Testis (tissue), 3 donors: ENCODE measurements around the gene PROM2. TPM values are rescaled to one million over a fixed set of nuclear protein-coding genes. Genes with fewer than 3 reads are reported as not detected.

Experiments
- DNase-seq: peaks from one replicate; pipeline ENCODE4 v3.0.0-alpha.2; 2019
- H3K27ac ChIP-seq, 2 donors: fragments of 200-600 bp; sonication (generic); one replicate each; pipeline ENCODE4 v1.5.1; 2019
- H3K27me3 ChIP-seq: fragments of 200-600 bp; sonication (generic); one replicate; pipeline ENCODE4 v1.5.1; 2019
- H3K36me3 ChIP-seq: fragments of 200-600 bp; sonication (generic); one replicate; pipeline ENCODE4 v1.5.1; 2017; ENCODE audit warnings: low read depth; ENCODE audit errors: missing control alignments
- H3K4me1 ChIP-seq: fragments of 200-600 bp; sonication (generic); one replicate; pipeline ENCODE4 v1.5.1; 2019
- H3K4me3 ChIP-seq, 2 donors: fragments of 200-600 bp; sonication (generic); one replicate each; pipeline ENCODE4 v1.5.1; 2017 to 2019
- H3K9me3 ChIP-seq: fragments of 200-600 bp; sonication (generic); one replicate; pipeline ENCODE4 v1.5.1; 2017
- CTCF ChIP-seq, 3 experiments: fragments of 450-650 bp in 2 of 3; fragments of 200-600 bp in 1 of 3; sonication (generic) in 1 of 3; IDR thresholded peaks; one replicate each; pipeline ENCODE4 v1.5.1; 2016 to 2019; ENCODE audit warnings: antibody characterized with exemption in 3 of 3, mild to moderate bottlenecking in 2 of 3, moderate library complexity in 1 of 3
- POLR2A ChIP-seq: fragments of 450-650 bp; IDR thresholded peaks from one replicate; pipeline ENCODE4 v1.6.1; 2017; ENCODE audit warnings: antibody characterized with exemption, mild to moderate bottlenecking, moderate library complexity
- WGBS, 2 donors: methylation state at CpG; one replicate each; pipeline ENCODE4 v1.1.5; 2018; 5-methylcytosine and 5-hydroxymethylcytosine counted together
- intact Hi-C: fragments of 100-400 bp; cut with DNase I; formaldehyde crosslinking; loops from one replicate; pipeline ENCODE4 v1.15.1; 2023; ENCODE audit warnings: low total_unique reads
- polyA plus RNA-seq: library from polyadenylated mRNA; stranded (reverse); fragments of 350-450 nt; fragmentation: Illumina TruSeq; extraction: RNeasy Lipid Tissue Mini Kit (QIAGEN cat#74804); gene quantifications from one replicate; pipeline ENCODE4 v1.2.3, GENCODE V29; 2014; ENCODE audit warnings: low read depth, low replicate concordance; ENCODE audit not compliant: insufficient read depth
- total RNA-seq, 2 donors: library from RNA; depleted of rRNA; stranded (reverse); fragments of >200 nt; gene quantifications; one replicate each; pipeline ENCODE4 v1.2.3, GENCODE V29; 2016

The PROM2 gene
- total and polyA plus RNA-seq, 3 donors from 2014 or later, result 1.3 to 2.4 (median 2.1) TPM

- WGBS, 2 donors, result 91 to 100% methylated on average over 3 to 4 of the region's 4 CpGs
- Histone ChIP-seq H3K36me3 (no peaks in the 10 kb centered on the region), H3K27ac (no peak overlapping the region), H3K27me3 (no peaks in the 10 kb centered on the region), H3K9me3 (no peaks in the 10 kb centered on the region), H3K4me1 (no peaks in the 10 kb centered on the region), H3K4me3 (no peak overlapping the region)
- TF ChIP-seq POLR2A, result no peak
- no peak for TF ChIP-seq CTCF (IDR thresholded peaks at IDR 0.05)
- intact Hi-C loops, result no loop called here
- no peak for DNase-seq
Observed at GRCh38 chr2:95310651-95311050, 36.4 kb downstream of the PROM2 start.

GRCh38 chr2:95311815-95312542, 37.7 kb downstream of the PROM2 start:
- no peak overlapping the region for H3K4me3 ChIP-seq
- DNase-seq, result no peak
- TF ChIP-seq CTCF (IDR thresholded peaks at IDR 0.05), result no peak
- WGBS, 2 donors, result 82 to 86% methylated on average over 16 to 26 of the region's 26 CpGs
- no peaks in the 10 kb centered on the region for H3K4me1 ChIP-seq
- intact Hi-C loops, result no loop called here
- H3K27me3 ChIP-seq, result no peaks in the 10 kb centered on the region
- no peaks in the 10 kb centered on the region for H3K36me3 ChIP-seq
- no peaks in the 10 kb centered on the region for H3K9me3 ChIP-seq
- H3K27ac ChIP-seq, result no peak overlapping the region

- no peak overlapping the region for H3K4me3 ChIP-seq
- no peaks in the 10 kb centered on the region for H3K9me3 ChIP-seq
- no peak overlapping the region for H3K27ac ChIP-seq
- 90 to 91% methylated on average over 9 to 24 of the region's 24 CpGs for WGBS, 2 donors
- H3K27me3 ChIP-seq, result no peaks in the 10 kb centered on the region
- no peaks in the 10 kb centered on the region for H3K36me3 ChIP-seq
- no peaks in the 10 kb centered on the region for H3K4me1 ChIP-seq
- intact Hi-C loops, result no loop called here
- TF ChIP-seq CTCF (IDR thresholded peaks at IDR 0.05), result no peak
- no peak for TF ChIP-seq POLR2A
- DNase-seq, result no peak
Observed at GRCh38 chr2:95312543-95313201, 38.4 kb downstream of the PROM2 start.

- no peak overlapping the region for H3K27ac ChIP-seq
- no peaks in the 10 kb centered on the region for H3K27me3 ChIP-seq
- WGBS, 2 donors, result 86 to 89% methylated on average over 14 to 16 of the region's 16 CpGs
- intact Hi-C loops, result no loop called here
- DNase-seq, result no peak
- no peaks in the 10 kb centered on the region for H3K9me3 ChIP-seq
- TF ChIP-seq POLR2A (no peak), CTCF (IDR thresholded peaks at IDR 0.05) (no peak)
- no peaks in the 10 kb centered on the region for H3K4me1 ChIP-seq
- H3K4me3 ChIP-seq, result no peak overlapping the region
- H3K36me3 ChIP-seq, result no peaks in the 10 kb centered on the region
Observed at GRCh38 chr2:95313296-95314131, 39.3 kb downstream of the PROM2 start.
